Lower leg skin (tissue), 4 donors: Measurements from ENCODE around the gene DUSP2. TPM values are rescaled to one million over a fixed set of nuclear protein-coding genes. Genes with fewer than 3 reads are reported as not detected.
A peak's percentile ranks its signal among the peaks of the same experiment; 100 is the strongest.

Source experiments
- DNase-seq, 2 donors: peaks; one replicate each; pipeline ENCODE4 v3.0.0-alpha.2; 2019; ENCODE audit warnings: low spot score in 2 of 2
- H3K4me3 ChIP-seq: fragments of 200-600 bp; sonication (generic); 2 replicates; pipeline ENCODE4 v1.5.1; 2017; ENCODE audit warnings: mild to moderate bottlenecking, low read depth; ENCODE audit not compliant: poor library complexity, severe bottlenecking
- CTCF ChIP-seq, 3 donors: fragments of 450-650 bp; IDR thresholded peaks; one replicate each; pipeline ENCODE4 v1.5.1; 2016; ENCODE audit warnings: antibody characterized with exemption in 3 of 3, mild to moderate bottlenecking in 3 of 3, moderate library complexity in 2 of 3
- POLR2A ChIP-seq, 2 donors: fragments of 450-650 bp; IDR thresholded peaks; one replicate each; pipeline ENCODE4 v1.6.1; 2016 to 2017; ENCODE audit warnings: antibody characterized with exemption in 2 of 2, mild to moderate bottlenecking in 1 of 2, moderate library complexity in 1 of 2
- WGBS, 2 donors: methylation state at CpG; one replicate each; pipeline ENCODE4 v1.1.5; 2018; 5-methylcytosine and 5-hydroxymethylcytosine counted together
- intact Hi-C: fragments of 100-400 bp; cut with DNase I; formaldehyde crosslinking; loops from one replicate; pipeline ENCODE4 v1.15.0; 2023; ENCODE audit warnings: low total_unique reads
- total RNA-seq, 4 donors: library from RNA; depleted of rRNA; stranded (reverse); fragments of >200 nt; gene quantifications; one replicate each; pipeline ENCODE4 v1.1.0, GENCODE V29; 2016

The DUSP2 gene
- total RNA-seq, 4 donors from 2014 or later, result 39.3 to 57.0 (median 48.8) TPM

- WGBS, 2 donors, result 83% methylated on average over 7 to 11 of the region's 11 CpGs
- DNase-seq, result peak; percentile 9 to 78
- no peak for TF ChIP-seq POLR2A (IDR thresholded peaks at IDR 0.05)
- TF ChIP-seq CTCF (IDR thresholded peaks at IDR 0.05), result no peak
Measured at GRCh38 chr2:96098900-96099590, 46.2 kb downstream of the DUSP2 start.

GRCh38 chr2:96097951-96098823, 47.1 kb downstream of the DUSP2 start:
- intact Hi-C loops, result no loop called here
- DNase-seq, result peak in 1 of 2 donors; percentile 54
- 82 to 84% methylated on average over 7 of the region's 7 CpGs for WGBS, 2 donors
- H3K4me3 ChIP-seq, result no peak overlapping the region
- no peak for TF ChIP-seq CTCF (IDR thresholded peaks at IDR 0.05)
- no peak for TF ChIP-seq POLR2A (IDR thresholded peaks at IDR 0.05)

More at GRCh38 chr2:96098900-96099590, 46.2 kb downstream of the DUSP2 start:
- no peak overlapping the region for H3K4me3 ChIP-seq
- intact Hi-C loops, result no loop called here

GRCh38 chr2:96097441-96097840, 47.8 kb downstream of the DUSP2 start:
- WGBS, 2 donors, result 85 to 87% methylated on average over 5 of the region's 5 CpGs
- TF ChIP-seq CTCF (IDR thresholded peaks at IDR 0.05) (no peak), POLR2A (IDR thresholded peaks at IDR 0.05) (no peak)
- DNase-seq, result no peak
- intact Hi-C loops, result no loop called here
- no peak overlapping the region for H3K4me3 ChIP-seq

- TF ChIP-seq POLR2A (IDR thresholded peaks at IDR 0.05) (no peak), CTCF (IDR thresholded peaks at IDR 0.05) (no peak)
- H3K4me3 ChIP-seq, result no peak overlapping the region
- 77 to 80% methylated on average over 7 of the region's 7 CpGs for WGBS, 2 donors
- DNase-seq, result peak in 1 of 2 donors; percentile 77
- intact Hi-C loops, result no loop called here
Measured at GRCh38 chr2:96095116-96095636, 50.1 kb downstream of the DUSP2 start.

DNA sequence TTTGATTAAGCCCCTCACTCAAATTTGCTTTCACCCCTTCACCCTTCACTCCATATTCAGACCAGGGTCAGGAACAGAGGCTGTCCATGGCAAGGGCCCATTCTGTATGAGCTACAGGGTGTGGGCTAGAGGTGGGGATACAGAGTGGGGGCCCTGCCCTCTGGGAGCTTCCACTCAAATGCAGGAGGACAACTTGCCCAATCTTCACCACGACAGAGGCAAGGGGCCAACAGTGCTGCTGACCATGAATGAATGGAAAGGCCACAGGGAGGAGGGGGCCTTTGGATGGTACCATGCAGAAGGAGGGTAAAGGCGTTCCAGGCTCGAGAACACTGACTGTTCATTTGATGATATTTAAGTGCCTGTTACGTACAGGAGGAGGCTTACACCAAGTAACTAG, 51.7 kb downstream of the DUSP2 start:
- DNase-seq, result peak; percentile 6 to 46
- intact Hi-C loops, result no loop called here
- H3K4me3 ChIP-seq, result no peak overlapping the region
- 85 to 93% methylated on average over 4 of the region's 4 CpGs for WGBS, 2 donors
- TF ChIP-seq POLR2A (IDR thresholded peaks at IDR 0.05) (no peak), CTCF (IDR thresholded peaks at IDR 0.05) (no peak)

Other genes with a start within 250 kb of the DUSP2 start
- 10 to 100 TPM; 15.4 to 29.7 (median 15.5) TPM for gene ANKRD36C, start 153.6 kb downstream of the DUSP2 start, total RNA-seq
- 1 to 10 TPM in 3 of 4 donors, under 1 TPM in 1; 0.38 to 3.6 (median 1.4) TPM for gene GPAT2, start 110.5 kb downstream of the DUSP2 start, total RNA-seq
- gene ADRA2B, start 28.9 kb downstream of the DUSP2 start, total RNA-seq, result 1 to 10 TPM in 1 of 4 donors, under 1 TPM in 3; 0.42 to 2.4 (median 0.97) TPM
- gene ASTL, start 6.9 kb downstream of the DUSP2 start, total RNA-seq, result 1 to 10 TPM in 1 of 4 donors, under 1 TPM in 2, not detected in 1; 0.20 to 1.8 (median 0.63) TPM
- 100 to 1,000 TPM in 2 of 4 donors, 10 to 100 TPM in 2; 52.5 to 101 (median 77.2) TPM for gene STARD7, start 63.4 kb upstream of the DUSP2 start, total RNA-seq
- 10 to 100 TPM; 49.5 to 76.2 (median 60.4) TPM for gene TMEM127, start 120.6 kb upstream of the DUSP2 start, total RNA-seq
- gene CIAO1, start 120.8 kb upstream of the DUSP2 start, total RNA-seq, result 100 to 1,000 TPM in 1 of 4 donors, 10 to 100 TPM in 3; 86.1 to 115 (median 96.2) TPM
- gene SNRNP200, start 160.1 kb upstream of the DUSP2 start, total RNA-seq, result 10 to 100 TPM; 73.4 to 94.0 (median 87.5) TPM
- 1 to 10 TPM in 2 of 4 donors, under 1 TPM in 2; 0.51 to 3.1 (median 1.9) TPM for gene ITPRIPL1, start 179.9 kb upstream of the DUSP2 start, total RNA-seq
- gene NCAPH, start 190.3 kb upstream of the DUSP2 start, total RNA-seq, result 1 to 10 TPM in 2 of 4 donors, under 1 TPM in 2; 0.74 to 3.5 (median 1.8) TPM